Left ventricle myocardium superior (tissue), 1 donor: ENCODE results near the gene CTIF. TPM values are rescaled to one million over a fixed set of nuclear protein-coding genes. Genes with fewer than 3 reads are reported as not detected.
"Not testable (repeated sequence)": the region's sequence is repeated elsewhere in the genome, so short reads cannot be mapped to it uniquely, and the experiment has no call there.

Experiments
- ATAC-seq: fragments of 200-7000 bp; cut with Tn5 transposase; one replicate; pipeline ENCODE4 v1.9.1; 2020; ENCODE audit warnings: mild to moderate bottlenecking, moderate library complexity
- DNase-seq: peaks from one replicate; pipeline ENCODE4 v3.0.0-alpha.2; 2020
- intact Hi-C: fragments of 100-400 bp; cut with micrococcal nuclease; formaldehyde crosslinking; loops from one replicate; pipeline ENCODE4 v1.11.0; 2022
- total RNA-seq: library from RNA; stranded (reverse); fragmentation: NEBNext Ultra II Directional; extraction: Animal tissue kit (Norgen Biotek cat#: 25700); gene quantifications from one replicate; pipeline ENCODE4 v1.2.1, GENCODE V29; 2021
- donor health status: DM: no; HTN: yes; CAD: no; lungs with severe emphysema.

CTIF gene
- total RNA-seq, 1 donor from 2014 or later = 59.9 TPM

GRCh38 chr18:48804856-48805610 lies 266.2 kb downstream of the CTIF start:
- no peak for DNase-seq

GRCh38 chr18:48805826-48806535 lies 267.1 kb downstream of the CTIF start:
- intact Hi-C loops = no loop called here
- ATAC-seq (no peak), DNase-seq (no peak)

More at GRCh38 chr18:48804856-48805610, 266.2 kb downstream of the CTIF start:
- ATAC-seq = no peak
- intact Hi-C loops = no loop called here

- ATAC-seq (peak; percentile 78), DNase-seq (peak; percentile 68)
- intact Hi-C loops = no loop called here
Observed at GRCh38 chr18:48806551-48807261, 267.9 kb downstream of the CTIF start.

- no peak for DNase-seq
- intact Hi-C loops = no loop called here
- peak; percentile 30 for ATAC-seq
Observed at GRCh38 chr18:48808476-48808875, 269.6 kb downstream of the CTIF start.

GRCh38 chr18:48809365-48809764 lies 270.5 kb downstream of the CTIF start:
- intact Hi-C loops = no loop called here
- DNase-seq = no peak
- ATAC-seq = no peak

GRCh38 chr18:48810805-48811204 lies 272.0 kb downstream of the CTIF start:
- no peak for ATAC-seq
- intact Hi-C loops = no loop called here

GRCh38 chr18:48811401-48811800 lies 272.6 kb downstream of the CTIF start:
- DNase-seq (no peak), ATAC-seq (no peak)
- intact Hi-C loops = no loop called here

More at GRCh38 chr18:48810805-48811204, 272.0 kb downstream of the CTIF start:
- no peak for DNase-seq

GRCh38 chr18:48811977-48812451 lies 273.2 kb downstream of the CTIF start:
- DNase-seq, intact Hi-C loops: not testable (repeated sequence)

GRCh38 chr18:48813321-48813720 lies 274.5 kb downstream of the CTIF start:
- DNase-seq (no peak), ATAC-seq (no peak)
- intact Hi-C loops = no loop called here

More at GRCh38 chr18:48811977-48812451, 273.2 kb downstream of the CTIF start:
- not testable (repeated sequence) for ATAC-seq

GRCh38 chr18:48813833-48814489 lies 275.1 kb downstream of the CTIF start:
- intact Hi-C loops = no loop called here
- ATAC-seq (peak; percentile 60), DNase-seq (peak; percentile 28)

GRCh38 chr18:48814490-48815178 lies 275.8 kb downstream of the CTIF start:
- DNase-seq (no peak), ATAC-seq (no peak)

GRCh38 chr18:48815179-48815515 lies 276.3 kb downstream of the CTIF start:
- ATAC-seq (no peak), DNase-seq (no peak)
- intact Hi-C loops = no loop called here

More at GRCh38 chr18:48814490-48815178, 275.8 kb downstream of the CTIF start:
- intact Hi-C loops = no loop called here

GRCh38 chr18:48815581-48816324 lies 276.9 kb downstream of the CTIF start:
- no peak for DNase-seq

GRCh38 chr18:48816554-48816953 lies 277.7 kb downstream of the CTIF start:
- DNase-seq = no peak
- ATAC-seq = no peak
- intact Hi-C loops = no loop called here

More at GRCh38 chr18:48815581-48816324, 276.9 kb downstream of the CTIF start:
- intact Hi-C loops = no loop called here
- ATAC-seq = no peak

GRCh38 chr18:48817021-48817461 lies 278.2 kb downstream of the CTIF start:
- no peak for DNase-seq
- intact Hi-C loops = no loop called here
- ATAC-seq = no peak

GRCh38 chr18:48818329-48819254 lies 279.8 kb downstream of the CTIF start:
- peak; percentile 17 for ATAC-seq
- intact Hi-C loops = no loop called here
- no peak for DNase-seq

GRCh38 chr18:48819276-48819675 lies 280.4 kb downstream of the CTIF start:
- ATAC-seq (peak; percentile 96), DNase-seq (peak; percentile 78)
- intact Hi-C loops = no loop called here
